CD4-positive, alpha-beta T cell treated with Interleukin-17A for 1 hour (primary cell): ENCODE data around the gene SSU72.
"Not testable (repeated sequence)": the region's sequence is repeated elsewhere in the genome, so short reads cannot be mapped to it uniquely, and the experiment has no call there.

Experiments
- DNase-seq: peaks from one replicate; pipeline ENCODE4 v3.0.0-alpha.2; 2020

Gene SSU72

GRCh38 chr1:1494311-1494710 is 80.4 kb downstream of the SSU72 start:
- DNase-seq: not testable (repeated sequence)
